Measurements from ENCODE around the gene ABT1. TPM values are rescaled to one million over a fixed set of nuclear protein-coding genes. Genes with fewer than 3 reads are reported as not detected.

ABT1 gene
- total and polyA plus RNA-seq, 2 of the 8 experiments (the other 6 are each of a cell fraction or from before 2014, with no cell fraction given) = 20.5 to 30.7 TPM

- H3K9me3 ChIP-seq (ENCODE audit: insufficient read depth in 2 of 2, low read depth in 1 of 2, low read length in 1 of 2) = no peaks in the 10 kb centered on the region
- H4K5ac ChIP-seq (ENCODE audit: insufficient read length, low read depth, low read length) = no peak overlapping the region
- no peaks in the 10 kb centered on the region for H4K20me1 ChIP-seq (replicated peaks in 1 of 2; ENCODE audit: control insufficient read depth in 1 of 2, insufficient read depth in 2 of 2, low read length in 2 of 2)
- CTCF ChIA-PET (ENCODE audit: partially characterized antibody) = interaction anchor here (0.8 to 1.2 kb wide), 3 partner anchors 259 to 476 kb away, joined by 3 read pairs; no protein-coding TSS in a partner anchor
- peaks cover 0 to 5% (median 2%) of the 10 kb centered on the region in 4 experiments; a peak in 5 of 7 replicates for H3K4me1 ChIP-seq (replicated peaks in 1 of 4; ENCODE audit: control insufficient read depth in 3 of 4, insufficient read depth in 4 of 4, low read length in 3 of 4)
- H2AK5ac ChIP-seq (ENCODE audit: low read depth, low read length) = no peak overlapping the region
- no peak overlapping the region for H2BK5ac ChIP-seq (ENCODE audit: low read depth, low read length)
- no peak overlapping the region for H4K8ac ChIP-seq (ENCODE audit: extremely low read depth, insufficient read depth, low read length)
- H2BK120ac ChIP-seq (replicated peaks; ENCODE audit: low read depth, low read length) = no peak overlapping the region
- FAIRE-seq (no peak), DNase-seq (ENCODE audit: low read depth in 1 of 2, low spot score in 2 of 2) (no peak)
- no peak overlapping the region for H3K27ac ChIP-seq (ENCODE audit: low read depth, low read length)
- no peak overlapping the region for H3K4me3 ChIP-seq (ENCODE audit: extremely low read depth in 1 of 4, insufficient read depth in 2 of 4, low read depth in 3 of 4, low read length in 4 of 4)
- H3K4me2 ChIP-seq (ENCODE audit: insufficient read depth in 1 of 2, low read depth in 2 of 2, low read length in 2 of 2) = no peak overlapping the region
- H3K23me2 ChIP-seq (ENCODE audit: low read depth, low read length) = peaks cover 11% of the 10 kb centered on the region; the same call in 1 of the 2 replicates
- H3K14ac ChIP-seq (ENCODE audit: insufficient read length) = no peak overlapping the region
- peaks cover 8% of the 10 kb centered on the region for H3K79me1 ChIP-seq (ENCODE audit: low read depth, low read length)
- peaks cover 0 to 12% of the 10 kb centered on the region in 2 experiments; a peak in 2 of 4 replicates for H3K79me2 ChIP-seq (ENCODE audit: control insufficient read depth in 1 of 2, insufficient read depth in 2 of 2, low read length in 2 of 2)
- H3K9ac ChIP-seq (replicated peaks in 1 of 4; ENCODE audit: extremely low read depth in 1 of 4, low read depth in 3 of 4, low read length in 3 of 4) = no peak overlapping the region
- TF ChIP-seq EGR1 (IDR thresholded peaks at IDR 0.05; ENCODE audit: borderline replicate concordance, low read depth, low read length) = no peak
- no peak for TF ChIP-seq TBP (IDR thresholded peaks at IDR 0.05; ENCODE audit: low read depth, low read length)
- TF ChIP-seq SIN3A (conservative IDR thresholded peaks at IDR 0.05 in 1 of 2, IDR thresholded peaks at IDR 0.05 in 1 of 2; ENCODE audit: low read depth in 1 of 2, low read length in 2 of 2) = no peak
- no peak for TF ChIP-seq EZH2 (IDR thresholded peaks at IDR 0.05; ENCODE audit: low read depth, low read length, severe bottlenecking)
- no peak for TF ChIP-seq RBBP5 (IDR thresholded peaks at IDR 0.05; ENCODE audit: borderline replicate concordance, low read depth, low read length)
- TF ChIP-seq RAD21 (IDR thresholded peaks at IDR 0.05 in 1 of 2, conservative IDR thresholded peaks at IDR 0.05 in 1 of 2; ENCODE audit: low read depth in 2 of 2, low read length in 2 of 2) = no peak
- no peak for TF ChIP-seq BACH1 (IDR thresholded peaks at IDR 0.05; ENCODE audit: low read length)
- TF ChIP-seq SIX5 (IDR thresholded peaks at IDR 0.05; ENCODE audit: low read depth, low read length) = no peak
- TF ChIP-seq SUZ12 (IDR thresholded peaks at IDR 0.05; ENCODE audit: low read length) = no peak
- no peak for TF ChIP-seq BCL11A (IDR thresholded peaks at IDR 0.05; ENCODE audit: low read depth in 2 of 2, low read length in 2 of 2)
- TF ChIP-seq ASH2L (IDR thresholded peaks at IDR 0.05; ENCODE audit: low read length) = no peak
- no peak for TF ChIP-seq YY1 (IDR thresholded peaks at IDR 0.05; ENCODE audit: low read depth, low read length)
- TF ChIP-seq PHF8 (conservative IDR thresholded peaks at IDR 0.05; ENCODE audit: low read depth, low read length) = no peak
- no peak overlapping the region for H2AFZ ChIP-seq (ENCODE audit: low read length)
- no peak overlapping the region for H4K91ac ChIP-seq (replicated peaks; ENCODE audit: insufficient read length, low read length)
- POLR2A ChIA-PET (ENCODE audit: partially characterized antibody) = interaction anchor here (0.7 kb wide), 1 partner anchor 532 kb away, joined by 3 read pairs; a partner anchor contains a TSS
- H2BK15ac ChIP-seq (ENCODE audit: low read length) = no peak overlapping the region
- no peak overlapping the region for H2BK12ac ChIP-seq (ENCODE audit: low read depth, low read length)
- no peak overlapping the region for H2BK20ac ChIP-seq (ENCODE audit: low read length)
- no peaks in the 10 kb centered on the region for H3K27me3 ChIP-seq (replicated peaks in 1 of 4; ENCODE audit: control insufficient read depth in 3 of 4, extremely low read depth in 1 of 4, insufficient read depth in 3 of 4, low read length in 3 of 4)
- no peak overlapping the region for H3K18ac ChIP-seq (ENCODE audit: extremely low read depth, low read length)
- no peak overlapping the region for H3K23ac ChIP-seq (ENCODE audit: insufficient read length)
- peaks cover 0 to 6% (median 3%) of the 10 kb centered on the region in 4 experiments; a peak in 2 of 8 replicates for H3K36me3 ChIP-seq (ENCODE audit: control insufficient read depth in 2 of 4, insufficient read depth in 4 of 4, low read length in 3 of 4)
- no peak overlapping the region for H3K4ac ChIP-seq (replicated peaks; ENCODE audit: insufficient read length, low read depth, low read length)
- no peak overlapping the region for H3K56ac ChIP-seq (replicated peaks; ENCODE audit: insufficient read length, low read depth, low read length)
These were observed 4.0 kb downstream of the ABT1 start for GRCh38 chr6:26600759-26601158.
